Central memory CD8-positive, alpha-beta T cell (primary cell): ENCODE data around the gene TCF7.

ENCODE experiments used
- ATAC-seq: fragments of 150-1000 bp; cut with Tn5 transposase; replicated peaks from 2 replicates; pipeline ENCODE4 v1.10.0; 2022; ENCODE audit warnings: mild to moderate bottlenecking, moderate FRiP score, moderate number of reproducible peaks; ENCODE audit not compliant: poor library complexity, severe bottlenecking; ENCODE audit errors: extremely low read depth
- DNase-seq, 2 donors: peaks; one replicate each; pipeline ENCODE4 v3.0.0; 2021; ENCODE audit warnings: low spot score in 2 of 2
- H3K27ac Mint-ChIP-seq: one replicate; pipeline ENCODE4 v1.8.0; 2022; ENCODE audit warnings: low read depth, mild to moderate bottlenecking, moderate library complexity, mixed read lengths
- H3K27me3 Mint-ChIP-seq: one replicate; pipeline ENCODE4 v1.8.0; 2022; ENCODE audit warnings: mixed read lengths
- H3K36me3 Mint-ChIP-seq: one replicate; pipeline ENCODE4 v1.8.0; 2022; ENCODE audit warnings: mild to moderate bottlenecking, moderate library complexity, mixed read lengths; ENCODE audit not compliant: insufficient read depth
- H3K4me1 Mint-ChIP-seq: one replicate; pipeline ENCODE4 v1.8.0; 2022; ENCODE audit warnings: mixed read lengths
- H3K4me3 Mint-ChIP-seq: one replicate; pipeline ENCODE4 v1.8.0; 2022; ENCODE audit warnings: mild to moderate bottlenecking, moderate library complexity, mixed read lengths
- H3K9me3 Mint-ChIP-seq: one replicate; pipeline ENCODE4 v1.8.0; 2022; ENCODE audit warnings: mixed read lengths

Gene TCF7

DNA sequence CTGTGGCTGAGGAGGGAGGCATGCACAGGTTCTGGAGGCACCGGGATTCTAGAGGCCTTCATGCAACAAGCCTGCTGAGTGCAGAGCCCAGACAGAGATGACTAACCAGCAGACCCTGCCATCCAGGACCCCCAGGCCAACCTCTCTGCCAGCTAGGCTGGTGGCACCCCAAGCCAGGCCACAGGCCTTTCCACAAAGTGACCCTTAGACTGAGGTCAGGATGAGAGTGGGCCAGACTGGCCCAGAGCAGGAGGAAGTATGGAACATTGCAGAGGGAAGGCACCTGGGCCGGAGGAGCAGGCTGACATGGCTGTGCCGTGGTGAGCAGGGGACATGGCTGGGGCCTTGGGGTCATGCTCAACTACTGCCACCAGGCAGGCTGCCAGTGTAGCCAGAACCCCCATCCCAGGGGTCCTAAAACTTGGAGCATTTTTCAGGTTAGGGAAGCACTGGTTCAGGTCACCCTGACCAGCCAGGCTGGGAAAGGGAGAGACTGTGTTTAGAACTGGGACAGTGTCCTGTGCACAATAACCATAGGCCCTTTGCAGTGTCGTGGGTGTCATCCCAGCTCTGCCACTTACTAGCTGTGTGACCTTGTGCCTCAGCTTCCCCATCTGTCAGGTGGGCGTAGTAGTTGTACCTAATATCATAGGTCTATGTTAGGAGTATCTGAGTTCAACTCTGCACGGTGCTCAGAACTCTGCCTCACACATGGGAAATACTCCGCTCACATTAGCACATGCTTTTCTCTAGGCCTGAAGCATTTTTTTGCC is 17.3 kb downstream of the TCF7 start:
- H3K9me3 Mint-ChIP-seq: no peaks in the 10 kb centered on the region
- no peaks in the 10 kb centered on the region for H3K27me3 Mint-ChIP-seq
- peak overlapping the region; percentile 88 for H3K4me3 Mint-ChIP-seq
- no peak for ATAC-seq
- DNase-seq: no peak
- peaks cover 95% of the 10 kb centered on the region for H3K4me1 Mint-ChIP-seq
- peak overlapping the region; percentile 98 for H3K27ac Mint-ChIP-seq
- H3K36me3 Mint-ChIP-seq: peaks cover 78% of the 10 kb centered on the region

DNA sequence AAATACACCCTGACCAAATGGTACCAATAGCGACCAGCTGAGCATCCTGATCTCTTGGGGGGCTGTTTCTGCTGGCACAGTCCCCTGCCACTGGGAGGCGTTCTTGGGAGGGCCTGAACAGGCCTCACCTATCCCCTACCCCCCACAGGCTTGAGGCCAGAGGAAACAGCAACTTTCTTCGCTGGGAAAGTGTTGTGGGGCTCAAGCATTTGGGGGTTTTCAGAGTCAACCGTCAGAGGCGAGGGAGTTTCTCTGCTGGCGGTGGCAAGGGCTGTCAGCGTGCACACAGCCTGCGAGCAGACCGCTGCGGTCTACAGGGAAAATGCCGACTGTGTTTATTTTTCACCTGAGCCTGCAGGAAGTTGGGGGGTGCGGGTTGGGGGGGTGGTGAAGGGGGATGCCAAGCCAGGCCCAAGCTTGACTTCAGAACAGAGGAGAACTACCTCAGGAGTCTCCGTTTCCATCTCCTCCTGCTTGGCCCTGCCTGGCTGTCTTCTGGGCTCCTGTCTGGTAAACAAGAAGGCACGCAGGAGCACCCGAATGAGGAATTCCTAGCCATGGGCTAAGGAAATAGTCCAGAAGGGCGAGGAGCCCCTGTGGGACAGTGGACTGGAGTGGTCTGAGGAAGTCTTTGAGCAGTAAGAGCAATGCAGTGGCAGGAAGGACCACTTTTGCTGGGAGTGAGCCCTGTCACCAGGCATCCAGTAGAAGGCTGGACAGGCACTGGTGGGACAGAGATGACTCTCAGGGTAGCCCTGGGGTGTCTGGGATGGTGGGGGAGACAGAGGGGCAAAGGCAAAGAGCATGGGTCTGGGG is 18.1 kb downstream of the TCF7 start:
- H3K4me3 Mint-ChIP-seq: peak overlapping the region; percentile 88
- no peaks in the 10 kb centered on the region for H3K9me3 Mint-ChIP-seq
- no peaks in the 10 kb centered on the region for H3K27me3 Mint-ChIP-seq
- DNase-seq (peak; percentile 64 to 89), ATAC-seq (peak; percentile 90)
- peak overlapping the region; percentile 98 for H3K27ac Mint-ChIP-seq
- H3K36me3 Mint-ChIP-seq: peaks cover 81% of the 10 kb centered on the region
- H3K4me1 Mint-ChIP-seq: peaks cover 95% of the 10 kb centered on the region

DNA sequence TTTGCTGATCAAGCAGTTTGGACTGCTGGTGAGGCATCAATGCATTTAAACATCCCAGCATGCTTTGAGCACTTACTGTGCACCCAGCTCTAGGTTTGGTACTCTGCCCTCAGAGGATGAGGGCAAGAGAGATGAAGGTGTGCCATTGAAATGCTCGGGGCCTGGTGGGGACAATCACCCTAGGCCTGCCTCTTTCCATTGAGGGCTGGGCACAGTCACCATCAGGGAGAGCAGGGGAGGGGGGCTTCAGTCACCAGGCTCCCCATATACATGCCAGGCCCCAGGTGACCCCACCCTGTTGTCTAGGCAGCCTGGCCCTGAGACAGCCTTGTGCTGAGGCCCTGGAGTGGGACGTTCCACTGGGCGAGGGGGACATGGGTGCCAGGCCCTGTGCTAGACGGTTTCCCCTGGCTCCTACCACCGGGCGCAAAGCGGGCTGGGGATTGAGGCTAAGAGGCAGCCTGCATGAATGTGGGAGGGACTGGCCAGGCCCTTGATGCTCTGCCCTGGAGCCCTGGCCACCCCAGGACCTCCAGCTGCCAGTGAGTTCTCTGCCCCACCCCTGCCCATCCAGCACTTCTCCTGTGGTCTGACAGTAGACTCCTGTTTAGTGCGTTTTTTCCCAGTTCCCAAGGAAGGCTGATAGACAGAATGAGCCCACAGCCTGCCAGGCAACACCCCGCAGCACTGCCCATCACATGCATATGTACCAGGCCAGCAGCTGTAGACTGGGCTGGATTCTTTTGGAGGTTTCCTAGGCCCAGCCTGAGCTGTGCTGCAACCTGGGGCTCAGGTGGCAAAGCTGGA is 18.9 kb downstream of the TCF7 start:
- Mint-ChIP-seq H3K9me3 (no peaks in the 10 kb centered on the region), H3K27me3 (no peaks in the 10 kb centered on the region), H3K36me3 (peaks cover 79% of the 10 kb centered on the region), H3K4me1 (peaks cover 94% of the 10 kb centered on the region), H3K4me3 (peak overlapping the region; percentile 88), H3K27ac (peak overlapping the region; percentile 98)
- DNase-seq: no peak
- ATAC-seq: no peak

DNA sequence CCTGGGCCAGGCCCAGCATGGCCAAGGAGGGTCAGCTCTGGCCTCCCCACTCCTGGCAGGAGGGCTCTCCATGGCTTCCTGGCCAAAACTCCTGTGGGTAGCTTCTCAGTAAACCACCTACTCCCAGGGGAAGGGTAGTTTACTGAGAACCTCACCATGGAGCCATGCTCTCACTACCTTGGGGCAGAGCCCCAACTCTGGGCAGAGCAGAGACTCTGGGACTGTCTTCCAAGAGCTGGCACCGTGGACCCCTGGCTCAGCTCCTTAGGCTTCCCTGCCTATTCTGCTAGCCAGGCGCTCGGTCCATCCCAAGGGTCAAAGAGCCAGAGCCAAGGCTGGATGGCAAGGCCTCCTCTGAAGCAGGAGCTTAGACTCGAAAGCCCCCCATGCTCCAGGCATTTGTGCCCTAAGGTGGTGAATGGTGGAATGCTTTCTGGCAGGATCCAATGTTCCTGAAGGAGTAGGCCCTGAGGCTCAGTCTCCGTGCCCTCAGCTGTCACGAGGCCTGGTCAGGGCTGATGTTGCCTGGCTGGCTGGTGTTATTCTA is 19.6 kb downstream of the TCF7 start:
- DNase-seq (no peak), ATAC-seq (no peak)
- Mint-ChIP-seq H3K27me3 (no peaks in the 10 kb centered on the region), H3K4me3 (peak overlapping the region; percentile 88), H3K9me3 (no peaks in the 10 kb centered on the region), H3K27ac (peak overlapping the region; percentile 98), H3K36me3 (peaks cover 79% of the 10 kb centered on the region), H3K4me1 (peaks cover 91% of the 10 kb centered on the region)

DNA sequence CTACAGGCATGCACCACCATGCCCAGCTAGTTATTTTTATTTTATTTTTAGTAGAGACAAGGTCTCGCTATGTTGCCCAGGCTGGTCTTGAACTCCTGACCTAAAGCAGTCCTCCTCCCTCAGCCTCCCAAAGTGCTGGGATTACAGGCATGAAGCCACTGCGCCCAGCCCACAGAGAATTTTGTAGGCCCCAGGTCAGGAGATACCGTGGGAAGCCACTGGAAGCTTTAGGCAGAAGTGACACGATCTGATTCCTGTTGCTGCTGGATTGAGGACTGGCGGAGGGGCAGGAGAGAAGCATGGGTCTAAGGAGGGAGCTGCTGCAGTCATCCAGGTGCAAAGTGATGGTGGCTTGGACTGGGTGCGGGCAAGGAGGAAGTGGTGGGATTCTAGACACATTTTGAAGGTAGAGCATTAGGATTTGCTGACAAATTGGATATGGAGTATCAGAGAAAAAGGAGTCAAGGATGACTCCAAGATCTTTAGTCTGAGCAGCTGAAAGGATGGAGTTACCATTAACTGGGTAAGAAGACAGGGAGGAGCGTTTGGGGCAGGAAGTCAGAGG is 20.7 kb downstream of the TCF7 start:
- Mint-ChIP-seq H3K4me3 (peak overlapping the region; percentile 67), H3K27ac (peak overlapping the region; percentile 85), H3K9me3 (no peaks in the 10 kb centered on the region), H3K36me3 (peaks cover 76% of the 10 kb centered on the region), H3K4me1 (peaks cover 91% of the 10 kb centered on the region), H3K27me3 (no peaks in the 10 kb centered on the region)
- no peak for DNase-seq
- ATAC-seq: no peak

DNA sequence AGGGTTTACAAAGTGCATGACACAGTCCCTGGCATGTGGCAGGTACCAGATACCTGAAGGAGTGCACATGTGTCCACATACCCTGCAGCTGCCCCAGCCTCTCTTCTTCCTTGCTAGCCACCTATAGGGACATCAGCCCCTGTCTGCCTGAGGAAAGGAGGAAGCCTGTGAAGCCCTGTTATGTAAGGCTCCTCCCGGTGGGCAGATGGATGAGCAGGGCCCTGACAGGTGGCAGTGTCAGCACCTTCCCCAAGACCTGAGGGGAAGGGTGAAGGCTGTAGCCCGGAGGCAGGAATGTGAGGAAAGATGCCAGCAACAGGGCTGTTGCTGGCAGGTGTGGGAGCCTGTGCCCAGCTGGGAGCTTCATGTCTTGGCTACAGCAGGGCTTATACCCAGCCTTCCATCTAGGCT is 21.7 kb downstream of the TCF7 start:
- Mint-ChIP-seq H3K27me3 (no peaks in the 10 kb centered on the region), H3K36me3 (peaks cover 76% of the 10 kb centered on the region), H3K9me3 (no peaks in the 10 kb centered on the region), H3K27ac (peak overlapping the region; percentile 85), H3K4me1 (peaks cover 91% of the 10 kb centered on the region), H3K4me3 (peak overlapping the region; percentile 67)
- ATAC-seq: no peak
- no peak for DNase-seq

DNA sequence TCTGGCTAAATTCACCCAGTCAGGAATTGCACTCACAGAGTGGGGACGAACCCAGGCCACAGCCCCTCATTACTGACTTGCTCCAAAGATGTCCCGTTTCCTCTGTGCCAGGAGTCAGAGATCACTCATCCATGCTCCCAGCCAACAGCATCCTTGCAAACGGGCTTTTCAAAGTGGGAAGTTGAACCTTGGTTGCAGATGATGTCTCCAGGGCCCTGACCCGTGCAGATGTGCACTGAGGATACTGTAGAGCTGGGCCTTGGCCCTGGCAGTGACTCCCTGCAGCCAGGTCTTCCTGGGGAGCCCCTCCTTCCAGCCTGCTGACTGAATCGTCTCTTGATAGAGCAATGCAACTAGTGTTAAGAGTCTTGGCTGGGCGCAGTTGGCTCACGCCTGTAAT is 22.3 kb downstream of the TCF7 start:
- DNase-seq (no peak), ATAC-seq (no peak)
- no peaks in the 10 kb centered on the region for H3K9me3 Mint-ChIP-seq
- no peaks in the 10 kb centered on the region for H3K27me3 Mint-ChIP-seq
- peaks cover 76% of the 10 kb centered on the region for H3K36me3 Mint-ChIP-seq
- peaks cover 91% of the 10 kb centered on the region for H3K4me1 Mint-ChIP-seq
- H3K27ac Mint-ChIP-seq: peak overlapping the region; percentile 85
- peak overlapping the region; percentile 67 for H3K4me3 Mint-ChIP-seq

DNA sequence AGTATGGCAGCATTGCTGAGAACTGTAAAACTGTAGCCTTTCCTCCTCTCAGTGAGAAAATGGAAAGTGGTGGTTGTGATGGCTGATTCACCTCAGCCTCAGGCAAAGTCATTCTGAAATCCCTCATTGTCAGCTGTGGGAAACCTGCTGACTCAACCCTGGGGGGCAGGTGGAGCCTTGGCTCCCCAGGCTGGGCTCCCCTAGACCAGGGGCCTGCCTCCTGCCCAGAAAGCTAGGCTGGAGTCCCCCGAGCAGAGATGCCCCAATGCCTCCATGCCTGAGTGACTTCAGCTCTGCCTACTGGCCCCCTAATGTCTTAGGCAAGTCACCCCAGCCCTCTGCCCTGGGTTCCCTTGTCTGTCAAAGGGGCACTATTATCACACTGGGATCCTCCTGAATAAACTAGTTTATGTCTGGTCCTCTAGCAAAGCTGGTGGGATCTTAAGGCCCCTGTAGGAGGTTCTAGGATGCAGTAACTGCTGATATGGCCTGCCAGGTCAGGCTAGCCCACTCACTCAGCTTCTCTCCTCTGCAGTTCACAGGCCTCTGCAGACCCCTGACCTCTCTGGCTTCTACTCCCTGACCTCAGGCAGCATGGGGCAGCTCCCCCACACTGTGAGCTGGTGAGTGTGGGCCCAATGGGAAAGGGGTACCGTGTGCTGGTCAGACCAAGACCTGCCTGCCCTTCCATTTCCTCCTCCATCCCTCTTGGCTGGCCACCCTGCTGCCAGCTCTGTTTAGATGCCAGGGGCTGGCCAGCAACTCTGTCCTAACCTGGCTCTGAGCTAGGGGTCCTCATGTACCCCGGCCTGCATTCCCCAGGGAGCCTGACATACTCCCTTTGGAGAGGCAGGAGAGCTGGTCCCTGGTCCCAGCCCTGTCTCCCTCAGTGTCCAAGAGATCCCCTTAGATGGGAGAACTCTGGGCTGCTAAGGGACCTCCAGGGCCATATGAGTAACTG is 24.2 kb downstream of the TCF7 start:
- H3K9me3 Mint-ChIP-seq: no peaks in the 10 kb centered on the region
- ATAC-seq (no peak), DNase-seq (peak in 1 of 2 donors; percentile 8)
- H3K27ac Mint-ChIP-seq: peak overlapping the region; percentile 85
- no peaks in the 10 kb centered on the region for H3K27me3 Mint-ChIP-seq
- peaks cover 73% of the 10 kb centered on the region for H3K36me3 Mint-ChIP-seq
- peak overlapping the region; percentile 13 for H3K4me3 Mint-ChIP-seq
- H3K4me1 Mint-ChIP-seq: peaks cover 72% of the 10 kb centered on the region

DNA sequence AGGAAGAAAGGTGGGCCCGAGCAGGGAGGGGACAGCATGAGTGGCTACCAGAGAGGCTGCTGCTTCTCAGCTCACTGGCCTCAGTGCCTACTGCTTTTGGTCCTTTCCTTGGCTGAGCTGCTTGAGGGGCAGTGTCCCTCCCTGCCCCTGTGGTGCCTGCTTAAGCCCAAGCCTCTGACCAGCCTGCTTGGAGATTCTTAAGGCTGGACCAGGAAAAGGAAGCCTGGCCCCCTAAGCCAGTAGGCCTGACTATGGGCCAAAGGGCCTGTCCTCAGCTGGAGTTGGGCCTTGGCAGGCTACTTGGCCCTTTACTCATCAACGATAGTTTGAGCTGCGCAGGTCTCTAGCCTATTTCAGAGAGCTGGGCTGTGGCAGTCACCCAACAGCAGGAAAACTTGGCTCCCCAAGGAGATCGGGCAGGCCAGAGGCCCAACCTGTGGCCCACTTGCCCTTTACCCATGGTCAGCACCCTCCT is 24.9 kb downstream of the TCF7 start:
- peaks cover 70% of the 10 kb centered on the region for H3K4me1 Mint-ChIP-seq
- H3K9me3 Mint-ChIP-seq: no peaks in the 10 kb centered on the region
- ATAC-seq: no peak
- peaks cover 77% of the 10 kb centered on the region for H3K36me3 Mint-ChIP-seq
- peak overlapping the region; percentile 13 for H3K4me3 Mint-ChIP-seq
- no peaks in the 10 kb centered on the region for H3K27me3 Mint-ChIP-seq
- peak overlapping the region; percentile 85 for H3K27ac Mint-ChIP-seq
- DNase-seq: no peak

DNA sequence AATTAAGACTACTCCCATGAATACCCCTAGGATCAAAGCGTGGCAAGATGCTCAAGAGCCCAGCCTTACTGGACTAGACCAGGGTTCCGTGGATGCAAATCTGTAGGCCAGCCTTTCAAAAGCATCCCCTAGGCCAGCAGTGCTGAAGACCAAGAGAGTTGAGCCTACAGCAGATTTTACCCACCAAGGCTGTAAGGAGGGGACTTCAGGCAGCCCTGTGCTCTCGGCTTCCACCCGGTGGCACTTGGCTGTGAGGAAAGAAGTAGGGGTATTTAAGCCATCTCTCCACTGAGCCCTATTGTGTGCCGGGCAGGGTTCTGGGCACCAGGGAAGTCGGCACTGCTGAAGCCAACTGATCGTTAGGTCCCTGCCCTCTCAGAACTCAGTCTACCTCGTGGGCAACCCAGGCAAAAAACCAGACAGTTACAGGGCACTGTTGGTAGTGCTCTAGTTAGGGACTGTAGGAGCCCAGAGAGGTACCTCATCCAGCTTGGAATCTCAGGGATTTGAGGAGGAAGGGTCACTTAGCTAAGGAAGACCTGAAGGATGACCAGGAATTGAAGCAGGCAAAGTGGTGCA is 25.5 kb downstream of the TCF7 start:
- Mint-ChIP-seq H3K4me3 (peak overlapping the region; percentile 7), H3K9me3 (no peaks in the 10 kb centered on the region), H3K4me1 (peaks cover 69% of the 10 kb centered on the region), H3K36me3 (peaks cover 78% of the 10 kb centered on the region), H3K27ac (peak overlapping the region; percentile 85), H3K27me3 (no peaks in the 10 kb centered on the region)
- ATAC-seq (no peak), DNase-seq (no peak)
